GM12878 (cell line): ENCODE data around the gene MIPOL1. TPM values are rescaled to one million over a fixed set of nuclear protein-coding genes. Genes with fewer than 3 reads are reported as not detected.

ENCODE experiments used
- ATAC-seq: fragments of 200-7000 bp; cut with Tn5 transposase; 3 replicates; pipeline ENCODE4 v1.9.1; 2020; ENCODE audit warnings: mild to moderate bottlenecking, moderate library complexity
- BruUV-seq: library from RNA; stranded (reverse); fragments of 400-500 nt; replicated peaks from 2 replicates; lab custom pipeline; 2021; lab: Mats Ljungman, UMichigan
- CTCF ChIA-PET: fragments of 300-600 bp; sonication (Branson Sonifier 250); formaldehyde crosslinking; extraction: SDS; loops from one replicate; lab custom pipeline; 2021; ENCODE audit warnings: inconsistent platforms; lab: Yijun Ruan, JAX
- POLR2A ChIA-PET: fragments of 350-600 bp; formaldehyde crosslinking; extraction: SDS; loops from one replicate; lab custom pipeline; 2021; ENCODE audit warnings: inconsistent platforms; lab: Charles Lee
- RAD21 ChIA-PET: fragments of 300-600 bp; sonication (Branson Sonifier 250); formaldehyde crosslinking; loops from one replicate; lab custom pipeline; 2023; ENCODE audit warnings: antibody characterized with exemption; ENCODE audit not compliant: unreplicated experiment; lab: Charles Lee
- SMC1A ChIA-PET: fragments of 300-600 bp; sonication (Branson Sonifier 250); formaldehyde crosslinking; loops from one replicate; lab custom pipeline; 2023; ENCODE audit not compliant: unreplicated experiment, uncharacterized antibody; lab: Charles Lee
- DNase-seq: peaks from one replicate; pipeline ENCODE4 v3.0.0-alpha.2; 2011; ENCODE audit warnings: low read depth, low spot score
- FAIRE-seq: peaks from 3 replicates; lab custom pipeline; 2011; peaks lifted over from hg19 to GRCh38; lab: Jason Lieb, UNC
- H2AFZ ChIP-seq: 2 replicates; pipeline ENCODE4 v1.6.0; 2011; ENCODE audit warnings: low read depth, low read length, control low read depth; ENCODE audit not compliant: control insufficient read depth
- H3K27ac ChIP-seq: 2 replicates; pipeline ENCODE4 v1.5.1; 2011; ENCODE audit warnings: control low read depth; ENCODE audit not compliant: control insufficient read depth, insufficient read depth
- H3K27me3 ChIP-seq, 2 experiments: replicated peaks in 1 of 2; 2 replicates each; pipeline versions ENCODE4 v1.6.0 to v1.6.1; 2011; ENCODE audit warnings: low read length in 1 of 2; ENCODE audit not compliant: control insufficient read depth in 2 of 2, insufficient read depth in 2 of 2
- H3K36me3 ChIP-seq, 2 experiments: 2 replicates each; pipeline ENCODE4 v1.5.1; 2011; ENCODE audit warnings: low read length in 1 of 2; ENCODE audit not compliant: control insufficient read depth in 2 of 2, insufficient read depth in 2 of 2
- H3K4me1 ChIP-seq: 2 replicates; pipeline ENCODE4 v1.6.1; 2011; ENCODE audit warnings: mild to moderate bottlenecking, low read length, moderate library complexity, mixed read lengths; ENCODE audit not compliant: control insufficient read depth, insufficient read depth
- H3K4me2 ChIP-seq: 2 replicates; pipeline ENCODE4 v1.6.0; 2011; ENCODE audit warnings: control low read depth; ENCODE audit not compliant: control insufficient read depth, insufficient read depth
- H3K4me3 ChIP-seq: fragments of 200-600 bp; sonication (generic); 2 replicates; pipeline ENCODE4 v1.5.1; 2016
- H3K79me2 ChIP-seq: 2 replicates; pipeline ENCODE4 v1.6.0; 2011; ENCODE audit warnings: low read length; ENCODE audit not compliant: control insufficient read depth, insufficient read depth
- H3K9ac ChIP-seq: 2 replicates; pipeline ENCODE4 v1.8.0; 2011; ENCODE audit warnings: low read length, control low read depth, mixed read lengths; ENCODE audit not compliant: control insufficient read depth, insufficient read depth
- H3K9me3 ChIP-seq: replicated peaks from 3 replicates; pipeline ENCODE4 v1.5.1; 2011; ENCODE audit warnings: mild to moderate bottlenecking, low read length; ENCODE audit not compliant: control insufficient read depth, insufficient read depth
- H4K20me1 ChIP-seq: 2 replicates; pipeline ENCODE4 v1.6.0; 2011; ENCODE audit not compliant: control insufficient read depth, insufficient read depth
- FOXK2 ChIP-seq: fragments of 450-650 bp; IDR thresholded peaks from 2 replicates; pipeline ENCODE4 v1.6.1; 2017; ENCODE audit warnings: mild to moderate bottlenecking, moderate library complexity
- GATAD2B ChIP-seq: fragments of 450-650 bp; conservative IDR thresholded peaks from 2 replicates; pipeline ENCODE4 v1.6.1; 2017; ENCODE audit warnings: low read depth, mild to moderate bottlenecking, moderate library complexity
- HCFC1 ChIP-seq: fragments of 150-350 bp; IDR thresholded peaks from 2 replicates; pipeline ENCODE4 v1.6.1; 2014; ENCODE audit warnings: low read length
- IKZF2 ChIP-seq, 2 experiments: fragments of 450-650 bp; IDR thresholded peaks; 2 replicates each; pipeline ENCODE4 v1.6.1; 2017; ENCODE audit warnings: mild to moderate bottlenecking in 2 of 2, moderate library complexity in 2 of 2
- NBN ChIP-seq: fragments of 450-650 bp; IDR thresholded peaks from 2 replicates; pipeline ENCODE4 v1.6.1; 2016
- NKRF ChIP-seq: fragments of 450-650 bp; conservative IDR thresholded peaks from 2 replicates; pipeline ENCODE4 v1.6.1; 2017; ENCODE audit warnings: mild to moderate bottlenecking, moderate library complexity
- NR2C1 ChIP-seq: fragments of 450-650 bp; IDR thresholded peaks from 2 replicates; pipeline ENCODE4 v1.6.1; 2017; ENCODE audit warnings: antibody characterized with exemption, mild to moderate bottlenecking, moderate library complexity
- PBX3 ChIP-seq: IDR thresholded peaks from 2 replicates; pipeline ENCODE4 v1.6.1; 2011; ENCODE audit warnings: mild to moderate bottlenecking, low read depth, low read length, moderate library complexity; ENCODE audit not compliant: insufficient replicate concordance
- RB1 ChIP-seq: fragments of 450-650 bp; formaldehyde crosslinking; IDR thresholded peaks from 2 replicates; pipeline ENCODE4 v1.6.1; 2017; ENCODE audit warnings: mild to moderate bottlenecking, borderline replicate concordance
- TCF12 ChIP-seq: IDR thresholded peaks from 2 replicates; pipeline ENCODE4 v1.6.1; 2011; ENCODE audit warnings: low read depth, mild to moderate bottlenecking, low read length
- WRNIP1 ChIP-seq: IDR thresholded peaks from 2 replicates; pipeline ENCODE4 v1.6.1; 2011; ENCODE audit warnings: low read depth, low read length, improper control_type of control experiment, borderline replicate concordance
- YBX1 ChIP-seq: fragments of 450-650 bp; IDR thresholded peaks from 2 replicates; pipeline ENCODE4 v1.6.1; 2016; ENCODE audit warnings: antibody characterized with exemption
- YY1 ChIP-seq: IDR thresholded peaks from 2 replicates; pipeline ENCODE4 v1.6.1; 2011; ENCODE audit warnings: low read depth, mild to moderate bottlenecking, low read length
- ZNF217 ChIP-seq: fragments of 450-650 bp; IDR thresholded peaks from 2 replicates; pipeline ENCODE4 v1.6.1; 2017; ENCODE audit warnings: antibody characterized with exemption, mild to moderate bottlenecking
- ZNF592 ChIP-seq: fragments of 450-650 bp; IDR thresholded peaks from 2 replicates; pipeline ENCODE4 v1.6.1; 2017; ENCODE audit warnings: mild to moderate bottlenecking, moderate library complexity
- in situ Hi-C: fragments of 300-500 bp; cut with MboI; formaldehyde crosslinking; loops from 9 replicates; pipeline ENCODE4 v1.14.3; 2018; ENCODE audit warnings: mixed read lengths
- intact Hi-C: fragments of 100-400 bp; cut with micrococcal nuclease; formaldehyde crosslinking; loops from one replicate; pipeline ENCODE4 v1.14.2; 2022; ENCODE audit not compliant: unreplicated experiment
- polyA plus RNA-seq, 11 experiments: library from polyadenylated mRNA; depleted of rRNA in 4 of 11; unstranded in 6 of 11; stranded (reverse) in 5 of 11; fragments of >200 nt; fragmentation: Nextera tagmentation in 4 of 11; fragmentation: Illumina TruSeq in 1 of 11; extraction: Ambion mirVana in 4 of 11; extraction: Trizol in 1 of 11; gene quantifications; 1 replicate in 1 of 11; 2 replicates in 10 of 11; pipeline versions ENCODE4 v1.2.1 to v1.2.3, GENCODE V29; 2011 to 2016; ENCODE audit warnings: inconsistent platforms in 2 of 11, missing spikeins in 2 of 11, low read depth in 1 of 11
- total RNA-seq, 4 experiments: library from RNA; depleted of rRNA in 3 of 4; stranded (reverse); fragments of >200 nt in 3 of 4; fragmentation: Illumina TruSeq in 1 of 4; extraction: Trizol in 1 of 4; gene quantifications; 2 replicates each; pipeline versions ENCODE4 v1.2.1 to v1.2.3, GENCODE V29; 2013 to 2021
- TF ChIP-seq, protein P1 (sequence below): fragments of 450-650 bp; formaldehyde crosslinking; IDR thresholded peaks from 2 replicates; pipeline ENCODE4 v1.4.0; 2022; ENCODE audit warnings: mild to moderate bottlenecking, moderate library complexity

Gene MIPOL1
- total and polyA plus RNA-seq, 10 of the 15 experiments (the other 5 are each of a cell fraction or from before 2014, with no cell fraction given) = 0.06 TPM; not detected in 9

DNA sequence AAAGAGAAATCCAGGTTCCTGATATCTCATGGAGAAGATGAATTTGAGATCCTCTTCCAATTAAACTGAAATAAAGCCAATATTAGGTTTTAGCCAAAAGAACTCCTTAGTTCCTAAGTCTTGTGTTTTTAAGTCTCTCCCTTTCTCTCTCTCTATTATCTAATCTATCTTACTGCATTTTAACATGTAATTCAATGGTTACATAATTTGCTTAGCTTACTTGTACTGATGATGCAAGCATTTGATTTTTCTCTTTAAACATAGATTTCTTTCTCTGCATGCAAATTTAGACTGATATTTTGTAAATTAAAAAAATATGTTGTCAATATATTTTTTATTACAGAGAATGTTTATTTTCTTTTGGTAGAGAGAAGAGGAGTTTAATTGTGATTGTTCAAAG, 78.2 kb downstream of the MIPOL1 start:
- ChIA-PET CTCF (no interaction called here), RAD21 (no interaction called here), POLR2A (no interaction called here), SMC1A (no interaction called here)
- no peak for DNase-seq
- H3K27ac ChIP-seq = no peak overlapping the region
- H3K4me3 ChIP-seq = no peak overlapping the region
- H3K79me2 ChIP-seq = no peaks in the 10 kb centered on the region
- no peaks in the 10 kb centered on the region for H4K20me1 ChIP-seq
- no peaks in the 10 kb centered on the region for H3K36me3 ChIP-seq
- no peaks in the 10 kb centered on the region for H3K4me1 ChIP-seq
- TF ChIP-seq NKRF = no peak
- no peak for TF ChIP-seq RB1
- no peak for TF ChIP-seq ZNF217
- no peak for TF ChIP-seq GATAD2B
- TF ChIP-seq, protein P1, sequence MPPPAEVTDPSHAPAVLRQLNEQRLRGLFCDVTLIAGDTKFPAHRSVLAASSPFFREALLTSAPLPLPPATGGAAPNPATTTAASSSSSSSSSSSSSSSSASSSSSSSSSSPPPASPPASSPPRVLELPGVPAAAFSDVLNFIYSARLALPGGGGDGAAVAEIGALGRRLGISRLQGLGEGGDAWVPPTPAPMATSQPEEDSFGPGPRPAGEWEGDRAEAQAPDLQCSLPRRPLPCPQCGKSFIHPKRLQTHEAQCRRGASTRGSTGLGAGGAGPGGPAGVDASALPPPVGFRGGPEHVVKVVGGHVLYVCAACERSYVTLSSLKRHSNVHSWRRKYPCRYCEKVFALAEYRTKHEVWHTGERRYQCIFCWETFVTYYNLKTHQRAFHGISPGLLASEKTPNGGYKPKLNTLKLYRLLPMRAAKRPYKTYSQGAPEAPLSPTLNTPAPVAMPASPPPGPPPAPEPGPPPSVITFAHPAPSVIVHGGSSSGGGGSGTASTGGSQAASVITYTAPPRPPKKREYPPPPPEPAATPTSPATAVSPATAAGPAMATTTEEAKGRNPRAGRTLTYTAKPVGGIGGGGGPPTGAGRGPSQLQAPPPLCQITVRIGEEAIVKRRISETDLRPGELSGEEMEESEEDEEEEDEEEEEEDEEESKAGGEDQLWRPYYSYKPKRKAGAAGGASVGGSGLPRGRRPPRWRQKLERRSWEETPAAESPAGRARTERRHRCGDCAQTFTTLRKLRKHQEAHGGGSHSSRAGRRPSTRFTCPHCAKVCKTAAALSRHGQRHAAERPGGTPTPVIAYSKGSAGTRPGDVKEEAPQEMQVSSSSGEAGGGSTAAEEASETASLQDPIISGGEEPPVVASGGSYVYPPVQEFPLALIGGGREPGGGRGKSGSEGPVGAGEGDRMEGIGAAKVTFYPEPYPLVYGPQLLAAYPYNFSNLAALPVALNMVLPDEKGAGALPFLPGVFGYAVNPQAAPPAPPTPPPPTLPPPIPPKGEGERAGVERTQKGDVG (CRISPR knock-in tag) = no peak
- TF ChIP-seq PBX3 = no peak
- TF ChIP-seq IKZF2 (IDR thresholded peaks at IDR 0.05) = no peak
- no peak for TF ChIP-seq NR2C1
- TF ChIP-seq TCF12 = no peak
- TF ChIP-seq HCFC1 = no peak
- no peak for TF ChIP-seq WRNIP1
- no peak for TF ChIP-seq NBN
- TF ChIP-seq YY1 = no peak
- TF ChIP-seq ZNF592 = no peak
- TF ChIP-seq FOXK2 = no peak
- no peak for TF ChIP-seq YBX1
- in situ Hi-C loops (no loop called here), intact Hi-C loops (no loop called here)
- no peak for FAIRE-seq
- no peak overlapping the region for H3K4me2 ChIP-seq
- no peak overlapping the region for H3K9ac ChIP-seq
- no peaks in the 10 kb centered on the region for H3K9me3 ChIP-seq
- BruUV-seq = no TSS peak
- H2AFZ ChIP-seq = no peak overlapping the region
- ATAC-seq = no peak
- H3K27me3 ChIP-seq = no peaks in the 10 kb centered on the region
